Limb (tissue), 2 donors: ENCODE measurements around the gene ATP6V0A4.
"Not testable (repeated sequence)": the region's sequence is repeated elsewhere in the genome, so short reads cannot be mapped to it uniquely, and the experiment has no call there.

Experiments
- DNase-seq, 2 donors: peaks; one replicate each; pipeline ENCODE4 v3.0.0-alpha.2; 2016; ENCODE audit errors: extremely low spot score in 2 of 2

The ATP6V0A4 gene

DNA sequence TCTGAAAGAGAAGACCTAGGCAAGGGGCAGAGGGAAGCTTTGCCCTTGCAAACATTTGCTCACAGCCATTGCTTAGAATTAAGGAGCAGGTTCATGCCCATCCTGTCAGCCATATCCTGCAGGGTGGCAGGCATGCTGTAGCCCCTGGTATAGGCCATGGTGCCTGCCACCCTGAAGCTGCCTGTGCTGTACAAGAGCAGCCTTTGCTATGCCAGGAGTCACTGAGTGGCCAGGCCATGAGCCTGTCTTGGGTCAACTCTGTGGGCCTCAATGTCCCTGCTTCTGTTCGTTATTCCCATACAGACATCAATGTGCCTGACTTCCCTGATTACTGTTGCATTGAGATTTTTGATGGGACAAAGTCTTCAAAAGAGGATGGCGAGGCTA is 96.5 kb downstream of the ATP6V0A4 start:
- DNase-seq = no peak

DNA sequence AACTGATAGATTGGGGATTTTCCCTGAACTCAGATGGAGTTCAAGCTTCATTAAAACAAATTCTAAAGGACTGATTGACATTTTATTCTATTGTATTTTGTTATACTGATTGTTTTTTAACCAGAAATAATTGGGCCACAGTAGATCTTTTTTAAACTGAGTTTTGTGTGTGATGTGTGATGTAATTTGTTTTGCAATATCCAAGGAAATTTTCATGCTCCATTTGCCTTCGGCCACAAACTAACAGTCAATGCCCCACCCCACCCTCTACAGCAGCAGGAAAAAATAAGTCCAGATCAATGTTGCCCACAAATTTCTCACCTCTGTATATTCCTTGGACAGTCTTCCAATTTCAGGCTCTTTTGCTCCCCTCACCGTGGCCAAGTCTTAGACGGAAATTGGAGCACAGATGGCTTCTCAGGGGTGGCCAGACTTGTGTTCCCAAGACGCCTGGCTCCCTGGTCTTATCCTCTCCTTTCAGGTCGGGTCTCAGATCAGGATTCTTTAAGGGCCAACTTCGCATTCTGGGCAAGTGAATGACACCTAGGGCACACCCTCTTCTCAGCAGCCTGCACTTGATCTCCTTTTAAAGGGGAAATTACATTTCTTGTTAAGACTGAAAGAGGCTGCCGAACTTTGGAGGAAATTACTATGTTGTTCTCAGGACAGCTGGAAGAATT is 97.0 kb downstream of the ATP6V0A4 start, which contains the start of gene SVOPL:
SVOPL (minus strand) TSS at position 506 of the 680 bp plus-strand sequence. CDS start 22,317 bp downstream, outside the sequence.
- no peak for DNase-seq

DNA sequence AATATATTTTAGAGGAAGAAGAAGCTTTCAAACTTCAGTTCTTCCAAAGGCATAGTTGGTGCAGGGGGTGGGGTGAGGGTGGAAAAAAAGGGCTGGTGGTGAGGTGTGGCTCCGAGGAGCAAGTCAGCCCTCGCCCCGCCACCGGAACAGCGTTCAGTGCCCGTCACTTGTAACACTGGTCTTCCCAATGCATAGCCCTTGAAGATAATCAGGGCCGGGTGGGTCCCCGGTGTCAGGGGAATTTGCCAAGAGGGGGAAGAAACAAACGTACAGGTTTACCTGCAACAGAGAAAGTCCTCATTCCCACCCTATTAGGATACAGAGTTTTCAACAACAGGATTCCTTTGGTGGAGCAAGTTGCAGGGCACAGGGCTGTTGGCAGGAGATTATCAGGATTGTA is 98.3 kb downstream of the ATP6V0A4 start:
- DNase-seq = no peak

DNA sequence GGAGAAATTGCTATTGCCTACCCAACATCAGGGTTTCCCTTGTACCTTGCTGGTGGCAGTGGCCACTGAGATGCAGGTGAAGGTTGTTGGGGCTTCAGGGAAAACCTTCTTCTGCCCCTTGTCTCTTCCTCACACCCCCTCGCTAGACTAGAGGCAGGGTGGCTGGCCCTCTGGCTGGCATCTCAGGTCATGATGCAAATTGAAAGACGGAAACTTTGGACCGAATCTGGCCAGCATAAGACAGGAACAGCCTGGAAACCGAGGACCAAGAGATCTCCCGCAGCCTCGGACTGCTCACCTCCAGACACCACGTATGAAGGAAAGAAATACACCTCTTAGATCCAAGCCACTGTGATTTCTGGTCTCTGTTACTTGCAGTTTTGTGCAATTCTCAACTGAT is 99.7 kb downstream of the ATP6V0A4 start:
- no peak for DNase-seq

DNA sequence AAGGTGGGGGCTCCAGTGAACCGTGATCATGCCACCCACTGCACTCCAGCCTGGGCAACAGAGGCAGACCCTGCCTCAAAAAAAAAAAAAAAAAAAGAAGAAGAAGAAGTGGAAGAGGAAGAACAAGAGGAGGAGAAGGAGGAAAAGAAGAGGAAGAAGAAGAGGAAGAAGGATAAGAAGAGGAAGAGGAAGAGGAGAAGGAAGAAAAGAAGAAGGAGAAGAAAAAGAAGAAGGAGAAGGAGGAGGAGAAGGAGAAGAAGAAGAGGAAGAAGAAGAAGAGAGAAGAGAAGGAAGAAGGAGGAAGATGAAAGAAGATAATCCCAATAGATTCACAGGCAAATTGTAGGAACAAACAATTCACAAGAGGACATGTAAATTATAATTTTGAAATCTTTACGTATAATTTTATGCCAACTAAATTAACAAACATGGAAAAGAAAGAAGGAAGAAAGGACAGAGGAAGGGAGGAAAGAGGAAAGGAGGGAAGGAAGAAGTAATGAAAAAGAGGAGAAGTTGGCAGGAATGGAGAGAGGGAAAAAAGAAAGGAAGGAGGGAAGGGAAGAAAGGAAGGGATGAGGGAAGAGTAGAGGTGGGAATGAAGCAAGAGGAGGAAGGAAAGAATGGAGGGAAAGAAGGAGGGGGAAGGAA is 100.3 kb downstream of the ATP6V0A4 start:
- DNase-seq = no peak

DNA sequence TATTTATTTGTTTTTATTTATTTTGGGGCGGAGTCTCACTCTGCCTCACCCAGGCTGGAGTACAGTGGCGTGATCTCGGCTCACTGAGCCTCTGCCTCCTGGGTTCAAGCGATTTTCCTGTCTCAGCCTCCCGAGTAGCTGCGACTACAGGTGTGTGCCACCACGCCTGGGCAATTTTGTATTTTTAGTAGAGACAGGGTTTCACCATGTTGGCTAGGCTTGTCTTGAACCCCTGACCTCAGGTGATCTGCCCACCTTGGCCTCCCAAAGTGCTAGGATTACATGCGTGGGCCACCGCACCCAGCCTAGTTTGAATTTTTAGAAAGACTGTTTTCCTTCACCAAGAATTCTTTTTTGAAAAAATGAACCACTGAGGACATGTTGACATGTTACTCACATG is 102.2 kb downstream of the ATP6V0A4 start:
- not testable (repeated sequence) for DNase-seq

DNA sequence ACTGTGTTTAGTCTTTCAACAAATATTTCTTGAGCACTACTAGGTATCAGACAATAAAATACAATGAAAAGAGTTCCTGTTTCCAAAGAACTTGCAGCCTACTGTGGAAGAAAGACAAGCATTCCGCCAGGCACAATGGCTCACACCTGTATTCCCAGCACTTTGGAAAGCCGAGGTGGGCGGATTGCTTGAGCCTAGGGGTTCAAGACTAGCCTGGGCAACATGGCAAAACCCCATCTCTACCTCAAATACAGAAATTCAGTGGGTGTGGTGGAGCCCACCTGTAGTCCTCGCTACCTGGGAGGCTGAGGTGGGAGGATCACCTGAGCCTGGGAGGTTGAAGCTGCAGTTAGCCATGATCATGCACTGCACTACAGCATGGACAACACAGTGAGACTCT is 102.9 kb downstream of the ATP6V0A4 start:
- DNase-seq = no peak

DNA sequence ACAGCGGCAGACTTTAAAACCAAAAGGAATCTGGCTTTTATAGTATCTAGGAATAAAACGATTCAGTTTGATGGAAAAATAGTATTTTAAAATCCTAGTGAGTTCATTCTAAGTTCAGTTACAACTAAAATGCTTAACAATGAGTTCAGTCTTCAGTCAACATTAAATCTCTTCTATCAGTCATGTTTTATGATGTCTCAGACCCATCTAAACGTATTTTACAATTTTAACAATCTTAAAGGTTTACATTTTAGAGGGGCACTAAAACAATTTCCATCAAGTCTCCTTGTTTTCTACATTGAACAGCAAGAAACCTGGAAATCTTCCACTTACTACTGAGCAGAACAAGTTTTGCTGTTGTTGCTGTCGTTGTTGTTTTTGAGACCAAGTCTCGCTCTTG is 106.8 kb downstream of the ATP6V0A4 start:
- no peak for DNase-seq

DNA sequence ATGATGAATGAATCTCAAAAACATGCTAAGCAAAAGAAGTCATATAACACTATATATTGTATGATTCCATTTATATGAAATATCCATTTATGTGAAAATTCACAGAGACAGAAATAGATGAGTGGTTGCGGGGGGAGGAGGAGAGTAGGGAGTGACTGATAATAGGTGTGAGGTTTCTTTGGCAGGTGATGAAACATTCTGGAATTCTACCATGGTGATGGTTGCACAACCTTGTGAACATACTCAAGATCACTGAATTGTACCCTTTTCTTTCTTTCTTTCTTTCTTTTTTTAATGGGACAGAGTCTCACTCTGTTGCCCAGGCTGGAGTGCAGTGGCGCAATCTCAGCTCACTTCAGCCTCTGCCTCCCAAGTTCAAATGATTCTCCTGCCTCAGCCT is 107.5 kb downstream of the ATP6V0A4 start:
- DNase-seq = no peak

DNA sequence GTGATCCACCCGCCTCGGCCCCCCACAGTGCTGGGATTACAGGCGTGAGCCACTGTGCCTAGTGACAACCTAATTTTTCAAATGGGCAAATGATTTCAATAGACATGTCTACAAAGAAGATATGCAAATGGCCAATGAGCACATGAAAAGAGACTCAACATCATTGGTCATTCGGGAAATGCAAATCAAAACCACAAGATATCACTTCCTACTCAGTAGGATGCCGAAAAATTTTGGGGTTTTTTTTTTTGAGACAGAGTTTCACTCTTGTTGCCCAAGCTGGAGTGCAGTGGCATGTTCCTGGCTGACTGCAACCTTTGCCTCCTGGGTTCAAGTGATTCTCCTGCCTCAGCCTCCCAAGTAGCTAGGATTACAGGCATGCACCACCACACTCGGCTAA is 110.0 kb downstream of the ATP6V0A4 start:
- DNase-seq = not testable (repeated sequence)

DNA sequence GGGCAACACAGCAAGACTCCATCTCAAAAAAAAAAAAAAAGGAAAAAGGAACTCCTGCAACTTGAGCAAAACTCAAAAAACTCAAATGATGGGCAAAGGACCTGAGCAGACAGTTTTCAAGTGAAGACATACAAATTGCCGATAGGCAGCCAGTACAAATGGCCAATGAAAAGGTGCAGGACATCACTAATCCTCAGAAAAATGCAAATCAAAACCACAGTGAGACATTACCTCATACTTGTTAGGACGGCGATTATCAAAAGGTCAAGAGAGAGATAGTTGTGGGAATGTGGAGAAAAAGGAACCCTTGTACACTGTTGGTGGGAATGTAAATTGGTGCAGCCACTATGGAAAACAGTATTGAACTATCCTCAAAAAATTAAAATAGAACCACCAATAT is 113.7 kb downstream of the ATP6V0A4 start:
- no peak for DNase-seq

DNA sequence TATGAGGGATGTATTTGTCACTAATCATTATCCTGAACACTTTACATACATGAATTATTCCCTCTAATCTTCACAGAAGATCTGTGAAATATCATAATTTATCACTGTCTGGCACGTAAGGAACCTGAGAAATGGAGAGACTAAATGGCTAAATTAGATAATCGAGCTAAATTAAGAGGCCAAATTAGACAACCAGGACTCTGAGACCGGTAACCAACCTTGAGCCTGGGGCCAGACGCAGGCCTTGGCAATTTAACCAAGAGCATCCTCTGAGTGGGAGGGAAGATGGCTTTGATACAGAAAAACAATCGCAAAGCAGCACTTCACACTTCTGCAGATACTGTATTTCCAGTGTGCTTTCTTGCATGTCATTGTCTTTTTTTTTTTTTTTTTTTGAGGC is 118.2 kb downstream of the ATP6V0A4 start:
- DNase-seq = no peak

DNA sequence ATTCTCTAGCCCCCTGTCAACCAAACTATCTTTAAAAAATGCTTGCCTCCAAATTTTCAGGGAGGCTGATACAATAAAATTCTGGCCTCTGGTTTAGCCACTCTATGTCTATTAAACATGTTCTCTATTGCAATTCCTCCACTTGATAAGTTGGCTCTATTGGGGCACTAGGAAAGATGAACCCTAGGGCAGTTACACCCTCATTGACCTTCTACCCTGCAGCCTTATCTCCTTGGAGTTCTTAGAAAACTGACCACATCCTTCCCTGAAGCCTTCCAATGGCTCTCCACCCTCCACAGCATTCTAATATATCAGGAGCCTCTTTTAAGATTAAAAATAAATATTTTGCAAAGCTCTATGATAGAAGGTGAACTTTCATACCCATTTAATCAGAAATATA is 127.4 kb downstream of the ATP6V0A4 start:
- no peak for DNase-seq

DNA sequence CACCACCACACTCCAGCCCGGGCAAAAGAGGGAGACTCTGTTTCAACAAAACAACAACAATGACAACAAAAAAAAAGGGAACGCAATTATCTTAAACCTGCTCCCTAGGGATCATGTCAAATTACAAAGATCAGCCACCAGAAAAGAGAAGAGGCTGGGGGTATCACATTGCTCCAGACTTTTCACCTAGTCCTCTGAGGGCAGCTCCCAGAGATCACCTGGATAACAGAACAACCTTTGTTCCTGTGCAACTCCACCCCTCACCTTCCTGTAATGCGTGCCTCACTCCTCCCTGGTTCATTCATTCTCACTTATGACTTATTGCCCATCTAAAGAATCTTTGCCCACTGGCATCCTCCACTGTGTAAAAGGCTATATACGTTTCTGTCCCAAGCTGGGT is 128.6 kb downstream of the ATP6V0A4 start:
- DNase-seq = no peak

DNA sequence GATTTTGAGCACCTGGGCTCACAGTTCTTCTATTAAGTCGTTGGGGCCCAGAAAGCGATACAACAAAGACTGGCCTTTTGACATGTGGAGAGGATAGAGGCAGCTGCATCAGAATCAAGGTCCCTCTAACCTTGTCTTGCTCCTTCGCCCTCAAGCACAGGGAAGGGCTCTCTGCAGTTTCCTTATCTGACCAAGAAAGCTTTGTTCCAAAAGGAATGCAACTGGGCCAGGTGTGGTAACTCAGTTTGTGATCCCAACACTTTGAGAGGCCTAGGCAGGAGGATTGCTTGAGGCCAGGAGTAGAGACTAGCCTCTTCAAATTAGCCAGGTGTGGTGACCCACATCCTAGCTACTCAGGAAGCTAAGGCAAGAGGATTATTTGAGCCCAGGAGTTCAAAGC is 129.1 kb downstream of the ATP6V0A4 start:
- no peak for DNase-seq

DNA sequence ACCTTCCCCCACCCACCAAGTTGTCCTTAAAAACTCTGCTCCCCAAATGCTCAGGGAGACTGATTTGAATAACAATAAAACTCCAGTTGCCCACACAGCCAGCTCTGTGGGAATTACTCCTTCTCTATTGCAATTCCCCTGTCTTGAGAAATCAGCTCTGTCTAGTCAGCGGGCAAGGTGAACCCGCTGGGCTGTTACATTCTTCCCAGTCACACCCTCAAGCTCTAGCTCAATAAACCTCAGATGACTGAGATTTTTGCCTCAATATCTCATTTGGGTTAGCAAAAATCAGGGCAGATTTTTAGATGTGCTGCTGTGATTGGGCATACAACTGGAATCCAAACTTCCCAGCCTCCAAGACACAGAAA is 129.8 kb downstream of the ATP6V0A4 start:
- DNase-seq = no peak

DNA sequence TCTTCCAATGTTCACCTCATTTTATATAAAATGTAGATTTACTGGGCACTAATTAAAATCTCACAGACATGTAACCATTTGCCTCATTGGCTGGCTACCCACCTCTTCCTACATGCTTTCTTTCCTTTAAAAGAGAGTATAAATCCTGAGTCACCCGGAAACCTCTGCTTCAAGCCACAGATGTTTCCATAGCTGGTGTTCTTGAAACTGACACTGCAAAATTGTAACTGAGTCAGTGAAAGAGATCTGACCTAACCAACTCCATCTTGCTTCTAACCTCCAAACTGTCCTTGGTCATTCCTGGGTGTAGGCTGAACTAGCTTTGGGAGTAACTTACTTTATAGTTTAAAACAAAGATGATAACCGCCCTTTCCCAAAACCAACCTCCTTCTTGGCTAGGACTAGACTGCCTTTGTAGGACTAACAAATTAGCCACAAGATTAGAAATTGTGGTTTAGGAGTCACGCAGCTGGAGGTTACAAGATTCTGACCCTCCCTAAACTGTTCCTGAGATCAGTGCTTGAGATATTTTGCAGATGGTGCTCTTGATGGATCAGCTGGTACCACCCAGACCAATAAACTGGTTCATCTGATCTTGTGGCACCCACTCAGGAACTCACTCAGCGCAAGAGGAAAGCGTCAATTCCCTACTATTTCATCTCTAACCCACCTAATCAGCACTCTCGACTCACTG is 130.3 kb downstream of the ATP6V0A4 start:
- no peak for DNase-seq

DNA sequence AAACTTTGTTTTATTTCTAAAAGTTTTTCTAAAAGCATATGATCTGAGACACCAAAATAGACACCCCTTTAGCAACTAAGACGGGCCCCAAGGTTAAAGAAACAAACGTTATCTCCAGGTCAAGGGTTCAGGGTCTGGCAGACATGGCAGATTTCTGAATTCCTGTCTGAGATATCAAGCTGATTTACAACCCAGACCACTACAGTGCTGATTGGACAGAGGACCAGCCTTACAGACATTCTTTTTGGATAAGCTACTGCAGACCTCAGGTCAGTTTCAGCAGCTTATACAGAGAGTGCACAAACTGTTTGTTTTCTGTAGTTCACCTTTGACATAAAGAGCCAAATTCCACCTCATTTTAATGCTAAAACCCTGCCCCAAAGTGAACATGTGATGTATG is 131.6 kb downstream of the ATP6V0A4 start:
- no peak for DNase-seq

DNA sequence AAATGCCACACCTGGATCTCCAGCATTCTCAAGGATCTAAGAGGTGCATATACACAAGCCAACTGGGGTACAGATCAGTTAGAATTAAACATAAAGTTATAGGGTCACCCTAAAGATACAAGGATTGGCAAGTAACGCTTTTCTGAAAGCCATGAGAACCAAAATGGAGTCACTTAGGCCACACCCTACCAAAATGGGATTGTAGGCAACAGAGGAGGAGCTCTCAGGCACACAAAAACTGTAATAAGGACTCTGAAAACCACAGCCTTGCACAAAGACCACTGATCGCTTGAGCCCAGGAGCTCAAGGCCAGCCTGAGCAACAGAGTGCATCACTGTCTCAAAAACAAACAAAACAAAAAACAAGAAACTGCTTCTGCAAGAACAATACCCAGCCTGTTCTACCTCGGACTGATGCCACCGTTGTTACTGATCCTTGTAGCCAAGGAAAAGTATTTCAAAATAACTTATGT is 132.3 kb downstream of the ATP6V0A4 start:
- no peak for DNase-seq

DNA sequence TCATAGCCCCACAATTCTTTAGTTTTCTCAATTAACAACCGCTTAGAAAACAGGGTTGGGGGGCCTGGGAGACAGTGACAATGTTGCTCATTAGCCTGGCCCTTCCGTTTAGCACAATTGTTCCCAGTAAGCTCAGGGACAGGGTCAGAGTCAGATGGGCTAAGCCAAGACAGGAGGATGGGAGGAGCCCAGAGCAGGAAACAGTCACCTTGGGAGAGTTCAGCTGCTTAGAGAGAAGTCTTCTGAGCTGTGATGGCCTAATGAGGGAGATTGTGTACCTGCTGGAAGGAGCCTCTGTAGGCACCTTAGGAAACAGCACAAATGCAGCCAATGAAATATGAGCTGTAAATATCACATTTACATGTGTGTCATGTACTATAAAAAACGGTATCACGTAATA is 132.7 kb downstream of the ATP6V0A4 start:
- DNase-seq = no peak

DNA sequence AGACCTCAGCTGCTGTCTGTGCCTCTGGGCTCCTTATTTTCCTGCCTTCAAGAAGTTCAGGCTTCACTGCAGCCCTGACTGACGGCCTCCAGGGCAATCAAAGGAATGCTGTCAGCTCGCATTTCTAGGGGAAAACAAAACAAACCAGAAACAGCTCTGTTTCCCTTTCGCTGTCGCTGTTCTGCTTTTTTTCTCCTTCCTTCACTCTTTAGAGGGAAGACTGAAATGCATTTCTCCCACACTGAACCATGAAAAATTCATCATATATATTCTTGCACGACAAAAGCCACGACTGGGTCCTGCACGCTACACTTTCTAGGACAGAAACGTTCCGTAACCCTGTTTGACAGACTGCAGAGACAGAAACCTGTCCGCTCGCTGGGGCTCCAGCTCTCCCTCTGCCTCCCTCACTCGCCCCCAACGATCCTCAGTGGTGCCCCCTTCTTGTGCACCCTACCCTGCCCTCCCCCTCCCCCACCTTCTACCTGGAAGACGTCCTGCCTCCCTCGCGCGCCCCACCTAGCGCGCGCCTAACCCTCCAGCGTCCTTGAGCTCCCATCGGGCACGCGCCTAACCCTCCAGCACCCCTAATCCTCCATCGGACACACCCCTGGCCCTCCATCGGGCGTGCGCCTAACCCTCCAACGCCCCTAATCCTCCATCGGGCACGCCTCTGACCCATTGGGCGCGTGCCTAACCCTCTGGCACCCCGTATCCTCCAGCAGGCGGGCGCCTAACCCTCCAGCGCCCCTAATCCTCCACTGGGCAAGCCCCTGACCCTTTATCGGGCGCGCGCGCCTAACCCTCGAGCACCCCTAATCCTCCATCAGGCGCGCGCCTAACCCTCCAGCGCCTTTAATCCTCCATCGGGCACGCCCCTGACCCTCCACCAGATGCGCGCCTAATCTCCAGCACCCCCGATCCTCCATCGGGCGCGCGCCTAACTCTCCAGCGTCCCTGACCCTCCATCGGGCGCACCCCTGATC is 134.0 kb downstream of the ATP6V0A4 start:
- peak in 1 of 2 donors; percentile 43 for DNase-seq

DNA sequence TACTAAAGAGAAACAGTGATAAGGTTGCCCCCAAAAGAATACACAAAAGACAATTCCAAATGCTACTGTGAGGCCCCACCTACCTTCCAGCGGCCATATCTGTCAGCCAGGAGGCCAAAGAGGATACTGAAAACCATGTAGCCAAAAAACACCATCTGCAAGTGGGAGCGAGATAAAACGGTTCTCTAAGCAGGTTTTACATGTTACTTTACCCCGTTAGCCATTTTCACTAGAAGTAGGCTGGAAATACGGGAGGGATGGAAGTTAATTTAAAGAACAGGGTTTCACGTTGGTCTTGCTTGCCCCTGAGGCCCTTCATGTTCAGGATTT is 135.0 kb downstream of the ATP6V0A4 start:
- DNase-seq = no peak
